Measurements from ENCODE around the gene RPTOR. TPM values are rescaled to one million over a fixed set of nuclear protein-coding genes. Genes with fewer than 3 reads are reported as not detected.

The RPTOR gene
- total RNA-seq, 1 experiment from 2014 or later = 25.1 TPM

- Histone ChIP-seq H3K14ac (ENCODE audit: insufficient read depth, low read length) (no peak overlapping the region), H3K27me3 (ENCODE audit: insufficient read depth, low read length) (no peaks in the 10 kb centered on the region), H3K18ac (ENCODE audit: insufficient read length, low read depth, low read length) (no peak overlapping the region), H3K23me2 (ENCODE audit: insufficient read length, low read depth, low read length, poor library complexity, severe bottlenecking) (no peaks in the 10 kb centered on the region), H2BK120ac (ENCODE audit: low read depth, low read length, poor library complexity, severe bottlenecking) (no peak overlapping the region), H4K8ac (replicated peaks; ENCODE audit: insufficient read length, low read depth, low read length) (no peak overlapping the region), H4K20me1 (ENCODE audit: control insufficient read depth, insufficient read depth, insufficient read length) (no peaks in the 10 kb centered on the region), H4K91ac (ENCODE audit: insufficient read length, low read depth, low read length) (no peak overlapping the region), H2BK20ac (ENCODE audit: low read depth, low read length, poor library complexity, severe bottlenecking) (no peak overlapping the region), H2BK15ac (ENCODE audit: low read depth, low read length) (no peak overlapping the region), H3T11ph (ENCODE audit: low read length) (no peak overlapping the region), H3K4ac (ENCODE audit: low read depth, low read length) (no peak overlapping the region), H3K9ac (ENCODE audit: extremely low read depth, insufficient read length, low read length) (no peak overlapping the region), H3K9me3 (ENCODE audit: control insufficient read depth, low read depth, low read length) (no peaks in the 10 kb centered on the region), H2BK12ac (ENCODE audit: insufficient read length, low read depth, low read length) (no peak overlapping the region), H3K56ac (ENCODE audit: insufficient read length, low read depth, low read length) (no peak overlapping the region), H2BK5ac (ENCODE audit: insufficient read length, low read length) (no peak overlapping the region), H3K4me2 (ENCODE audit: insufficient read depth, insufficient read length, low read length) (no peak overlapping the region), H2AK5ac (ENCODE audit: insufficient read length, low read length) (no peak overlapping the region), H4K5ac (ENCODE audit: insufficient read length, low read depth, low read length) (no peak overlapping the region), H3K79me2 (ENCODE audit: insufficient read depth, low read length) (peaks cover 5% of the 10 kb centered on the region; the same call in 1 of the 2 replicates), H3K4me1 (ENCODE audit: insufficient read depth, low read length) (no peaks in the 10 kb centered on the region), H3K79me1 (ENCODE audit: insufficient read depth, low read depth, low read length, poor library complexity, severe bottlenecking) (peaks cover 7% of the 10 kb centered on the region), H3K27ac (ENCODE audit: insufficient read length, low read depth, low read length) (no peak overlapping the region), H2AFZ (ENCODE audit: low read length) (no peak overlapping the region), H3K23ac (ENCODE audit: insufficient read length, low read depth, low read length) (no peak overlapping the region)
- Mint-ChIP-seq H3K4me1 (peaks cover 14 to 29% of the 10 kb centered on the region in 2 experiments), H3K4me3 (no peak overlapping the region), H3K27me3 (ENCODE audit: low read depth) (no peaks in the 10 kb centered on the region; the same call in 1 of the 2 replicates), H3K9me3 (no peaks in the 10 kb centered on the region), H3K36me3 (ENCODE audit: insufficient read depth in 1 of 3, low read depth in 3 of 3) (no peaks in the 10 kb centered on the region), H3K27ac (peak overlapping the region; percentile 30 to 70 (median 41); a peak in 4 of 7 replicates)
- DNase-seq = no peak
- WGBS (ENCODE audit: extremely low coverage, insufficient read length, low lambda C conversion rate) = no CpG with 5 or more reads among the region's 20 CpGs
- TF ChIP-seq CTCF (conservative IDR thresholded peaks at IDR 0.05) = no peak
Measured at GRCh38 chr17:80636361-80637018, 91.9 kb downstream of the RPTOR start.

Data from H9 (cell line).